Testis (tissue), 2 donors: ENCODE results near the gene HERC2.
"Not testable (repeated sequence)": the region's sequence is repeated elsewhere in the genome, so short reads cannot be mapped to it uniquely, and the experiment has no call there.

Source experiments
- POLR2A ChIP-seq: fragments of 450-650 bp; IDR thresholded peaks from one replicate; pipeline ENCODE4 v1.6.1; 2017; ENCODE audit warnings: antibody characterized with exemption, mild to moderate bottlenecking, moderate library complexity
- TF ChIP-seq, protein P1 (sequence below), 3 experiments: fragments of 450-650 bp in 2 of 3; fragments of 200-600 bp in 1 of 3; sonication (generic) in 1 of 3; IDR thresholded peaks; one replicate each; pipeline ENCODE4 v1.5.1; 2016 to 2019; ENCODE audit warnings: antibody characterized with exemption in 3 of 3, mild to moderate bottlenecking in 2 of 3, moderate library complexity in 1 of 3

DNA sequence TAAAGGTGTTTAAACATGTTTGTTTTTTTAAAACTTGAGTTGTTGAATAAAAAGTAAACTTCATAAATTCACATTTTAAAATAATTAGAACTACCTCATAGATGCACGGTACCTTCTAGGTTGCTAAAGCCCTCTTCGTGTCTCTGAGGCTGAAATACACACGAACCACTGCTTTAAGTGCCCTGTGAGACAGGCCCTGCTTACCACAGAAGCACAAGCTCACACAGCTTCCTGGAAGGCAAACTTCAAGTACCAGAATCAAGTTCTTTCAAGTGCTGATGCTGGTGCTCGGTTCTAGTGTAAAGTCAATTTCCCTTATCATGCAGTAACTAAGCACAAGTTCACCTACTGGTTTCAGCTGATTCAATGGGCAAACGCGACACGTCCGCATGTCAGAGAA, 108.6 kb downstream of the HERC2 start:
- TF ChIP-seq, protein P1, sequence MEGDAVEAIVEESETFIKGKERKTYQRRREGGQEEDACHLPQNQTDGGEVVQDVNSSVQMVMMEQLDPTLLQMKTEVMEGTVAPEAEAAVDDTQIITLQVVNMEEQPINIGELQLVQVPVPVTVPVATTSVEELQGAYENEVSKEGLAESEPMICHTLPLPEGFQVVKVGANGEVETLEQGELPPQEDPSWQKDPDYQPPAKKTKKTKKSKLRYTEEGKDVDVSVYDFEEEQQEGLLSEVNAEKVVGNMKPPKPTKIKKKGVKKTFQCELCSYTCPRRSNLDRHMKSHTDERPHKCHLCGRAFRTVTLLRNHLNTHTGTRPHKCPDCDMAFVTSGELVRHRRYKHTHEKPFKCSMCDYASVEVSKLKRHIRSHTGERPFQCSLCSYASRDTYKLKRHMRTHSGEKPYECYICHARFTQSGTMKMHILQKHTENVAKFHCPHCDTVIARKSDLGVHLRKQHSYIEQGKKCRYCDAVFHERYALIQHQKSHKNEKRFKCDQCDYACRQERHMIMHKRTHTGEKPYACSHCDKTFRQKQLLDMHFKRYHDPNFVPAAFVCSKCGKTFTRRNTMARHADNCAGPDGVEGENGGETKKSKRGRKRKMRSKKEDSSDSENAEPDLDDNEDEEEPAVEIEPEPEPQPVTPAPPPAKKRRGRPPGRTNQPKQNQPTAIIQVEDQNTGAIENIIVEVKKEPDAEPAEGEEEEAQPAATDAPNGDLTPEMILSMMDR (IDR thresholded peaks at IDR 0.05): not testable (repeated sequence)
- not testable (repeated sequence) for TF ChIP-seq POLR2A
